ENCODE measurements around the gene MED13. TPM values are rescaled to one million over a fixed set of nuclear protein-coding genes. Genes with fewer than 3 reads are reported as not detected.
"Not testable (repeated sequence)": the region's sequence is repeated elsewhere in the genome, so short reads cannot be mapped to it uniquely, and the experiment has no call there.

Gene MED13
- total RNA-seq, 1 donor from 2014 or later, result 40.0 TPM

GRCh38 chr17:62052765-62053338, 12.2 kb downstream of the MED13 start:
- DNase-seq (ENCODE audit: low spot score), result no peak

- DNase-seq (ENCODE audit: low spot score), result no peak
Observed at GRCh38 chr17:62051053-62051452, 14.0 kb downstream of the MED13 start.

- DNase-seq (ENCODE audit: low spot score), result no peak
Observed at GRCh38 chr17:62049299-62049698, 15.8 kb downstream of the MED13 start.

GRCh38 chr17:62048262-62048661, 16.8 kb downstream of the MED13 start:
- DNase-seq (ENCODE audit: low spot score), result no peak

GRCh38 chr17:62045517-62045916, 19.6 kb downstream of the MED13 start:
- DNase-seq (ENCODE audit: low spot score), result no peak

GRCh38 chr17:62045109-62045508, 20.0 kb downstream of the MED13 start:
- DNase-seq (ENCODE audit: low spot score), result no peak

- no peak for DNase-seq (ENCODE audit: low spot score)
Observed at GRCh38 chr17:62043602-62044001, 21.5 kb downstream of the MED13 start.

- DNase-seq (ENCODE audit: low spot score), result no peak
Observed at GRCh38 chr17:62043140-62043539, 21.9 kb downstream of the MED13 start.

- DNase-seq (ENCODE audit: low spot score), result no peak
Observed at GRCh38 chr17:62038248-62038647, 26.8 kb downstream of the MED13 start.

- DNase-seq (ENCODE audit: low spot score), result no peak
Observed at GRCh38 chr17:62033317-62033716, 31.8 kb downstream of the MED13 start.

- DNase-seq (ENCODE audit: low spot score), result no peak
Observed at GRCh38 chr17:62032480-62032879, 32.6 kb downstream of the MED13 start.

- no peak for DNase-seq (ENCODE audit: low spot score)
Observed at GRCh38 chr17:62030264-62030663, 34.8 kb downstream of the MED13 start.

GRCh38 chr17:62024866-62025265, 40.2 kb downstream of the MED13 start:
- DNase-seq (ENCODE audit: low spot score), result no peak

- no peak for DNase-seq (ENCODE audit: low spot score)
Observed at GRCh38 chr17:62017912-62018311, 47.2 kb downstream of the MED13 start.

GRCh38 chr17:62017496-62017895, 47.6 kb downstream of the MED13 start:
- no peak for DNase-seq (ENCODE audit: low spot score)

- DNase-seq (ENCODE audit: low spot score), result no peak
Observed at GRCh38 chr17:62014526-62014925, 50.6 kb downstream of the MED13 start.

GRCh38 chr17:62009220-62009619, 55.9 kb downstream of the MED13 start:
- no peak for DNase-seq (ENCODE audit: low spot score)

- DNase-seq (ENCODE audit: low spot score), result no peak
Observed at GRCh38 chr17:62008294-62008693, 56.8 kb downstream of the MED13 start.

GRCh38 chr17:62004388-62004787, 60.7 kb downstream of the MED13 start:
- DNase-seq (ENCODE audit: low spot score), result no peak

- not testable (repeated sequence) for DNase-seq (ENCODE audit: low spot score)
Observed at GRCh38 chr17:62003141-62003540, 61.9 kb downstream of the MED13 start.

GRCh38 chr17:62001105-62001504, 64.0 kb downstream of the MED13 start:
- DNase-seq (ENCODE audit: low spot score), result no peak

- no peak for DNase-seq (ENCODE audit: low spot score)
Observed at GRCh38 chr17:62000186-62000585, 64.9 kb downstream of the MED13 start.

GRCh38 chr17:61998534-61998933, 66.5 kb downstream of the MED13 start:
- DNase-seq (ENCODE audit: low spot score), result not testable (repeated sequence)

- no peak for DNase-seq (ENCODE audit: low spot score)
Observed at GRCh38 chr17:61997664-61998063, 67.4 kb downstream of the MED13 start.

All from umbilical cord (tissue), 2 donors.